Loucy (cell line): ENCODE measurements around the gene C1QTNF9.

ENCODE experiments used
- H2AFZ ChIP-seq: fragments of 200-600 bp; sonication (generic); 2 replicates; pipeline ENCODE4 v1.6.0; 2016; ENCODE audit warnings: antibody characterized with exemption, mild to moderate bottlenecking, low read length, moderate library complexity
- H3F3A ChIP-seq: fragments of 200-600 bp; 2 replicates; pipeline ENCODE4 v1.6.0; 2016; ENCODE audit warnings: antibody characterized with exemption, low read depth, mild to moderate bottlenecking
- H3K27me3 ChIP-seq: fragments of 200-600 bp; sonication (generic); 2 replicates; pipeline ENCODE4 v1.6.1; 2014; ENCODE audit warnings: low read length, mild to moderate bottlenecking; ENCODE audit not compliant: insufficient read depth, poor library complexity, severe bottlenecking
- H3K36me3 ChIP-seq: fragments of 200-600 bp; sonication (generic); 2 replicates; pipeline ENCODE4 v1.6.1; 2016; ENCODE audit warnings: low read length; ENCODE audit not compliant: insufficient read depth
- H3K4me1 ChIP-seq: fragments of 200-600 bp; sonication (generic); 2 replicates; pipeline ENCODE4 v1.5.1; 2014; ENCODE audit warnings: low read length, mild to moderate bottlenecking; ENCODE audit not compliant: insufficient read depth, poor library complexity, severe bottlenecking
- H3K4me2 ChIP-seq: fragments of 200-600 bp; sonication (generic); 2 replicates; pipeline ENCODE4 v1.6.0; 2014; ENCODE audit warnings: antibody characterized with exemption, low read length, low read depth, mild to moderate bottlenecking; ENCODE audit not compliant: poor library complexity, severe bottlenecking
- H3K4me3 ChIP-seq: fragments of 200-600 bp; sonication (generic); 2 replicates; pipeline ENCODE4 v1.5.1; 2014; ENCODE audit warnings: low read length, mild to moderate bottlenecking, mixed read lengths; ENCODE audit not compliant: poor library complexity, severe bottlenecking
- H3K79me2 ChIP-seq: fragments of 200-600 bp; sonication (generic); 2 replicates; pipeline ENCODE4 v1.6.1; 2014; ENCODE audit warnings: low read length; ENCODE audit not compliant: insufficient read depth
- H3K9ac ChIP-seq: fragments of 200-600 bp; sonication (generic); 2 replicates; pipeline ENCODE4 v1.6.0; 2014; ENCODE audit warnings: mild to moderate bottlenecking, low read depth, low read length, moderate library complexity; ENCODE audit not compliant: poor library complexity, severe bottlenecking
- H3K9me2 ChIP-seq: fragments of 200-600 bp; sonication (generic); replicated peaks from 2 replicates; pipeline ENCODE4 v1.6.1; 2016; ENCODE audit warnings: low read depth, low read length, mixed read lengths
- H3K9me3 ChIP-seq: fragments of 200-600 bp; sonication (generic); 2 replicates; pipeline ENCODE4 v1.6.1; 2014; ENCODE audit warnings: mild to moderate bottlenecking, antibody characterized with exemption, low read length, low read depth; ENCODE audit not compliant: insufficient read depth
- H4K20me1 ChIP-seq: fragments of 200-600 bp; sonication (generic); 2 replicates; pipeline ENCODE4 v1.6.0; 2014; ENCODE audit warnings: antibody characterized with exemption, low read length, mild to moderate bottlenecking; ENCODE audit not compliant: insufficient read depth, poor library complexity, severe bottlenecking
- EZH2phosphoT487 ChIP-seq: fragments of 200-600 bp; IDR thresholded peaks from 2 replicates; pipeline ENCODE4 v1.6.1; 2018; ENCODE audit warnings: antibody characterized with exemption, mild to moderate bottlenecking, moderate library complexity, borderline replicate concordance
- TF ChIP-seq, protein P1 (sequence below): fragments of 200-600 bp; sonication (generic); conservative IDR thresholded peaks from 2 replicates; pipeline ENCODE4 v1.5.1; 2014; ENCODE audit warnings: mild to moderate bottlenecking, antibody characterized with exemption, low read length

Gene C1QTNF9

GRCh38 chr13:24340608-24340955 lies 31.2 kb downstream of the C1QTNF9 start:
- no peak overlapping the region for H3K9ac ChIP-seq
- H3K9me3 ChIP-seq = no peaks in the 10 kb centered on the region
- H3F3A ChIP-seq = no peaks in the 10 kb centered on the region
- no peak overlapping the region for H3K4me2 ChIP-seq
- H4K20me1 ChIP-seq = no peaks in the 10 kb centered on the region
- no peak overlapping the region for H3K4me3 ChIP-seq
- H3K36me3 ChIP-seq = no peaks in the 10 kb centered on the region
- no peaks in the 10 kb centered on the region for H3K79me2 ChIP-seq
- no peak overlapping the region for H2AFZ ChIP-seq
- no peaks in the 10 kb centered on the region for H3K27me3 ChIP-seq
- H3K9me2 ChIP-seq = no peaks in the 10 kb centered on the region
- TF ChIP-seq, protein P1, sequence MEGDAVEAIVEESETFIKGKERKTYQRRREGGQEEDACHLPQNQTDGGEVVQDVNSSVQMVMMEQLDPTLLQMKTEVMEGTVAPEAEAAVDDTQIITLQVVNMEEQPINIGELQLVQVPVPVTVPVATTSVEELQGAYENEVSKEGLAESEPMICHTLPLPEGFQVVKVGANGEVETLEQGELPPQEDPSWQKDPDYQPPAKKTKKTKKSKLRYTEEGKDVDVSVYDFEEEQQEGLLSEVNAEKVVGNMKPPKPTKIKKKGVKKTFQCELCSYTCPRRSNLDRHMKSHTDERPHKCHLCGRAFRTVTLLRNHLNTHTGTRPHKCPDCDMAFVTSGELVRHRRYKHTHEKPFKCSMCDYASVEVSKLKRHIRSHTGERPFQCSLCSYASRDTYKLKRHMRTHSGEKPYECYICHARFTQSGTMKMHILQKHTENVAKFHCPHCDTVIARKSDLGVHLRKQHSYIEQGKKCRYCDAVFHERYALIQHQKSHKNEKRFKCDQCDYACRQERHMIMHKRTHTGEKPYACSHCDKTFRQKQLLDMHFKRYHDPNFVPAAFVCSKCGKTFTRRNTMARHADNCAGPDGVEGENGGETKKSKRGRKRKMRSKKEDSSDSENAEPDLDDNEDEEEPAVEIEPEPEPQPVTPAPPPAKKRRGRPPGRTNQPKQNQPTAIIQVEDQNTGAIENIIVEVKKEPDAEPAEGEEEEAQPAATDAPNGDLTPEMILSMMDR = no peak
- no peak for TF ChIP-seq EZH2phosphoT487
- no peaks in the 10 kb centered on the region for H3K4me1 ChIP-seq

DNA sequence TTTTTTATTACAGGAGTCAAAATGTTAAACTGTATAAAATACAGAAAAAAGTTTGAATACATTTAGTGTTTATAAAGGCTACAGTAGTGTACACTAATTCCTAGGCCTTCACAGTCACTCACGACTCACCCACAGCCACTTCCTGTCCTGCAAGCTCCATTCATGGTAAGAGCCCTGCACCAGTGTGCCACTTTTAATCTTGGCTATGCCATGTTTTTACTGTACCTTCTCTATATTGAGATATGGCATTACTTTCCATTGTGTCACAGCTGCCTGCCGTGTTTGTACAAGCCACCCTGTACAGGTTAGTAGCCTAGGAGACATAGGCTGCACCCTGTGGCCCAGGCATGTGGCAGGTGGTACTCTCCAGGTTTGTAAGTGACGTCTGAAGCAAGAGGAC lies 32.1 kb downstream of the C1QTNF9 start:
- no peaks in the 10 kb centered on the region for H3K4me1 ChIP-seq
- no peaks in the 10 kb centered on the region for H3K27me3 ChIP-seq
- no peaks in the 10 kb centered on the region for H3K36me3 ChIP-seq
- no peak for TF ChIP-seq EZH2phosphoT487
- TF ChIP-seq, protein P1 = no peak
- H3K4me3 ChIP-seq = no peak overlapping the region
- H3K9me2 ChIP-seq = no peaks in the 10 kb centered on the region
- no peak overlapping the region for H2AFZ ChIP-seq
- H3K9ac ChIP-seq = no peak overlapping the region
- H3K9me3 ChIP-seq = no peaks in the 10 kb centered on the region
- H4K20me1 ChIP-seq = no peaks in the 10 kb centered on the region
- H3K79me2 ChIP-seq = no peaks in the 10 kb centered on the region
- H3K4me2 ChIP-seq = no peak overlapping the region
- no peaks in the 10 kb centered on the region for H3F3A ChIP-seq

GRCh38 chr13:24348385-24348784 lies 39.0 kb downstream of the C1QTNF9 start:
- no peaks in the 10 kb centered on the region for H3K79me2 ChIP-seq
- TF ChIP-seq, protein P1 = no peak
- TF ChIP-seq EZH2phosphoT487 = no peak
- H3F3A ChIP-seq = no peaks in the 10 kb centered on the region
- no peak overlapping the region for H3K4me2 ChIP-seq
- H3K9me2 ChIP-seq = no peaks in the 10 kb centered on the region
- no peaks in the 10 kb centered on the region for H3K9me3 ChIP-seq
- no peak overlapping the region for H3K4me3 ChIP-seq
- no peaks in the 10 kb centered on the region for H3K27me3 ChIP-seq
- H3K4me1 ChIP-seq = no peaks in the 10 kb centered on the region
- H3K9ac ChIP-seq = no peak overlapping the region
- H2AFZ ChIP-seq = no peak overlapping the region
- H4K20me1 ChIP-seq = no peaks in the 10 kb centered on the region
- H3K36me3 ChIP-seq = no peaks in the 10 kb centered on the region
